Endodermal cell (in vitro differentiated cells): ENCODE results near the gene SCRT2. TPM values are rescaled to one million over a fixed set of nuclear protein-coding genes. Genes with fewer than 3 reads are reported as not detected.
A peak's percentile ranks its signal among the peaks of the same experiment; 100 is the strongest.
"Not testable (repeated sequence)": the region's sequence is repeated elsewhere in the genome, so short reads cannot be mapped to it uniquely, and the experiment has no call there.

Experiments
- DNase-seq: peaks from one replicate; pipeline ENCODE4 v3.0.0-alpha.2; 2017
- H3K27ac ChIP-seq: 2 replicates; pipeline ENCODE4 v1.5.1; 2013; ENCODE audit warnings: mild to moderate bottlenecking, low read depth, low read length, moderate library complexity
- H3K27me3 ChIP-seq: 2 replicates; pipeline ENCODE4 v1.6.1; 2013; ENCODE audit warnings: mild to moderate bottlenecking, low read length, moderate library complexity; ENCODE audit not compliant: insufficient read depth, control insufficient read depth, poor library complexity, severe bottlenecking
- H3K36me3 ChIP-seq: 2 replicates; pipeline ENCODE4 v1.7.0; 2013; ENCODE audit warnings: mild to moderate bottlenecking, low read length, moderate library complexity; ENCODE audit not compliant: control insufficient read depth, insufficient read depth
- H3K4me1 ChIP-seq: one replicate; pipeline ENCODE4 v1.7.0; 2013; ENCODE audit warnings: low read length; ENCODE audit not compliant: control insufficient read depth, insufficient read depth
- H3K4me3 ChIP-seq: 2 replicates; pipeline ENCODE4 v1.5.1; 2013; ENCODE audit warnings: mild to moderate bottlenecking, low read length, moderate library complexity
- H3K9ac ChIP-seq: 2 replicates; pipeline ENCODE4 v1.6.1; 2013; ENCODE audit warnings: mild to moderate bottlenecking, low read length, moderate library complexity; ENCODE audit not compliant: poor library complexity, severe bottlenecking; ENCODE audit errors: extremely low read depth
- H3K9me3 ChIP-seq: 2 replicates; pipeline ENCODE4 v1.6.1; 2013; ENCODE audit warnings: mild to moderate bottlenecking, low read length, moderate library complexity; ENCODE audit not compliant: control insufficient read depth
- H3K27ac Mint-ChIP-seq: 2 replicates; pipeline ENCODE4 v1.8.0; 2020; ENCODE audit warnings: mixed read lengths
- H3K27me3 Mint-ChIP-seq: 2 replicates; pipeline ENCODE4 v1.8.0; 2021; ENCODE audit warnings: mild to moderate bottlenecking, mixed read lengths; ENCODE audit not compliant: insufficient read depth
- H3K36me3 Mint-ChIP-seq: 2 replicates; pipeline ENCODE4 v1.8.0; 2020; ENCODE audit warnings: low read depth, mixed read lengths
- H3K4me1 Mint-ChIP-seq: 2 replicates; pipeline ENCODE4 v1.8.0; 2020; ENCODE audit warnings: mixed read lengths
- H3K4me3 Mint-ChIP-seq: 2 replicates; pipeline ENCODE4 v1.8.0; 2020; ENCODE audit warnings: mild to moderate bottlenecking, moderate library complexity, mixed read lengths
- H3K9me3 Mint-ChIP-seq: 2 replicates; pipeline ENCODE4 v1.8.0; 2020; ENCODE audit warnings: mild to moderate bottlenecking, mixed read lengths
- WGBS, 2 experiments: methylation state at CpG; one replicate each; pipeline versions ENCODE4 v1.1.5 to v1.1.7; 2013; ENCODE audit warnings: missing lambda C conversion rate in 2 of 2, mixed read lengths in 1 of 2; ENCODE audit not compliant: insufficient coverage in 1 of 2, insufficient read length in 1 of 2; 5-methylcytosine and 5-hydroxymethylcytosine counted together
- long read RNA-seq, 4 experiments: library from polyadenylated mRNA in 2 of 4; library from RNA in 1 of 4; library from capped mRNA in 1 of 4; stranded (forward) in 3 of 4; unstranded in 1 of 4; transcript quantifications; one replicate each; pipeline ENCODE4 v2.0.0, GENCODE V29; 2020 to 2021; ENCODE audit warnings: inconsistent platforms in 1 of 4
- polyA plus RNA-seq, 2 experiments: library from polyadenylated mRNA; stranded (reverse); fragments of 50-300 nt; gene quantifications; one replicate each; pipeline ENCODE4 v1.2.3, GENCODE V29; 2013
- total RNA-seq, 2 donors: library from RNA; stranded (reverse); fragmentation: NEBNext Ultra II Directional in 1 of 2; extraction: Animal tissue kit (Norgen Biotek cat#: 25700) in 1 of 2; gene quantifications; 2 replicates in 1 of 2; 3 replicates in 1 of 2; pipeline ENCODE4 v1.2.1, GENCODE V29; 2021
- TF ChIP-seq, protein P1 (sequence below): fragments of 200-600 bp; sonication (generic); conservative IDR thresholded peaks from 2 replicates; pipeline ENCODE4 v1.5.0; 2021; ENCODE audit warnings: antibody characterized with exemption, mild to moderate bottlenecking

SCRT2 gene
- not detected for total RNA-seq
- 10.8 TPM for polyA plus RNA-seq (2013, experiment 1 of 2)
- polyA plus RNA-seq (2013, experiment 2 of 2) = 9.9 TPM
- long read RNA-seq, experiment 1 = 0 reads
- long read RNA-seq, experiment 2 = 0 reads
- long read RNA-seq, experiment 3 = 0 reads
- long read RNA-seq, experiment 4 = 0 reads

GRCh38 chr20:675453-676314, at the start of gene SCRT2:
Gene SCRT2, minus strand, starts transcription at chr20:675802. Its CDS starts 201 bp downstream, at chr20:675601.
- peak within 1 kb of the TSS; percentile 81 for H3K4me3 ChIP-seq

GRCh38 chr20:724797-725196, 49.2 kb upstream of the SCRT2 start:
- not testable (repeated sequence) for H3K4me3 ChIP-seq, H3K9me3 Mint-ChIP-seq, H3K4me1 Mint-ChIP-seq, H3K36me3 ChIP-seq, H3K4me3 Mint-ChIP-seq, H3K9ac ChIP-seq, H3K4me1 ChIP-seq, H3K27ac ChIP-seq, H3K27ac Mint-ChIP-seq, H3K36me3 Mint-ChIP-seq, H3K9me3 ChIP-seq
- H3K27me3 ChIP-seq = peaks cover 21% of the 10 kb centered on the region
- H3K27me3 Mint-ChIP-seq = peaks cover 69% of the 10 kb centered on the region
- 91 to 92% methylated on average over 7 of the region's 7 CpGs for WGBS, 2 experiments
- peak; percentile 17 for DNase-seq

More at GRCh38 chr20:675453-676314, at the start of gene SCRT2:
- Histone ChIP-seq H3K27ac (peak within 1 kb of the TSS; percentile 90), H3K9me3 (no peaks in the 10 kb centered on the region), H3K4me1 (peaks cover 5% of the 10 kb centered on the region), H3K9ac (no peak within 1 kb of the TSS), H3K36me3 (no peaks in the 10 kb centered on the region), H3K27me3 (peaks cover 70% of the 10 kb centered on the region)
- 1 to 2% methylated on average over 18 to 69 of the region's 69 CpGs for WGBS, 2 experiments
- H3K27me3 Mint-ChIP-seq = peaks cover 78% of the 10 kb centered on the region
- no peaks in the 10 kb centered on the region for H3K9me3 Mint-ChIP-seq
- H3K27ac Mint-ChIP-seq = no peak within 1 kb of the TSS
- peaks cover 6% of the 10 kb centered on the region for H3K4me1 Mint-ChIP-seq
- peak; percentile 95 for DNase-seq
- peak within 1 kb of the TSS; percentile 46 for H3K4me3 Mint-ChIP-seq
- TF ChIP-seq, protein P1, sequence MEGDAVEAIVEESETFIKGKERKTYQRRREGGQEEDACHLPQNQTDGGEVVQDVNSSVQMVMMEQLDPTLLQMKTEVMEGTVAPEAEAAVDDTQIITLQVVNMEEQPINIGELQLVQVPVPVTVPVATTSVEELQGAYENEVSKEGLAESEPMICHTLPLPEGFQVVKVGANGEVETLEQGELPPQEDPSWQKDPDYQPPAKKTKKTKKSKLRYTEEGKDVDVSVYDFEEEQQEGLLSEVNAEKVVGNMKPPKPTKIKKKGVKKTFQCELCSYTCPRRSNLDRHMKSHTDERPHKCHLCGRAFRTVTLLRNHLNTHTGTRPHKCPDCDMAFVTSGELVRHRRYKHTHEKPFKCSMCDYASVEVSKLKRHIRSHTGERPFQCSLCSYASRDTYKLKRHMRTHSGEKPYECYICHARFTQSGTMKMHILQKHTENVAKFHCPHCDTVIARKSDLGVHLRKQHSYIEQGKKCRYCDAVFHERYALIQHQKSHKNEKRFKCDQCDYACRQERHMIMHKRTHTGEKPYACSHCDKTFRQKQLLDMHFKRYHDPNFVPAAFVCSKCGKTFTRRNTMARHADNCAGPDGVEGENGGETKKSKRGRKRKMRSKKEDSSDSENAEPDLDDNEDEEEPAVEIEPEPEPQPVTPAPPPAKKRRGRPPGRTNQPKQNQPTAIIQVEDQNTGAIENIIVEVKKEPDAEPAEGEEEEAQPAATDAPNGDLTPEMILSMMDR = no peak
- H3K36me3 Mint-ChIP-seq = no peaks in the 10 kb centered on the region

GRCh38 chr20:723756-724155, 48.2 kb upstream of the SCRT2 start:
- Mint-ChIP-seq H3K4me1 (peaks cover 3% of the 10 kb centered on the region), H3K4me3 (no peak overlapping the region), H3K36me3 (no peaks in the 10 kb centered on the region), H3K9me3 (no peaks in the 10 kb centered on the region), H3K27me3 (peaks cover 61% of the 10 kb centered on the region), H3K27ac (no peak overlapping the region)
- Histone ChIP-seq H3K4me3 (no peak overlapping the region), H3K9me3 (no peaks in the 10 kb centered on the region), H3K9ac (no peak overlapping the region), H3K4me1 (no peaks in the 10 kb centered on the region), H3K27me3 (peaks cover 17% of the 10 kb centered on the region), H3K27ac (no peak overlapping the region), H3K36me3 (no peaks in the 10 kb centered on the region)
- DNase-seq = no peak
- WGBS, 2 experiments = 75 to 77% methylated on average over 6 to 8 of the region's 8 CpGs
- TF ChIP-seq, protein P1 = no peak
